ENCODE results near the gene SLCO2A1. TPM values are rescaled to one million over a fixed set of nuclear protein-coding genes. Genes with fewer than 3 reads are reported as not detected.

The SLCO2A1 gene
- total RNA-seq, 1 donor from 2014 or later: not detected

- no peak for DNase-seq (ENCODE audit: low read depth)
- Histone ChIP-seq H3K27me3 (ENCODE audit: control insufficient read depth, insufficient read depth, low read length) (peaks cover 12% of the 10 kb centered on the region), H3K36me3 (ENCODE audit: control insufficient read depth, insufficient read depth, low read length) (no peaks in the 10 kb centered on the region), H3K4me3 (ENCODE audit: low read depth, low read length) (peak overlapping the region; percentile 45)
- no peak for FAIRE-seq
- TF ChIP-seq CTCF (IDR thresholded peaks at IDR 0.05; ENCODE audit: insufficient read depth, low read length, severe bottlenecking): no peak
Measured at GRCh38 chr3:134029256-134029733, 430 bp downstream of the SLCO2A1 start.

- no peaks in the 10 kb centered on the region for H3K36me3 ChIP-seq (ENCODE audit: control insufficient read depth, insufficient read depth, low read length)
- no peak for DNase-seq (ENCODE audit: low read depth)
- FAIRE-seq: no peak
- no peak for TF ChIP-seq CTCF (IDR thresholded peaks at IDR 0.05; ENCODE audit: insufficient read depth, low read length, severe bottlenecking)
- H3K27me3 ChIP-seq (ENCODE audit: control insufficient read depth, insufficient read depth, low read length): peaks cover 12% of the 10 kb centered on the region
- H3K4me3 ChIP-seq (ENCODE audit: low read depth, low read length): no peak overlapping the region
Measured at GRCh38 chr3:134028486-134029255, 1.1 kb downstream of the SLCO2A1 start.

GRCh38 chr3:134027631-134028030 lies 2.1 kb downstream of the SLCO2A1 start:
- DNase-seq (ENCODE audit: low read depth): peak; percentile 60
- FAIRE-seq: no peak
- H3K27me3 ChIP-seq (ENCODE audit: control insufficient read depth, insufficient read depth, low read length): peaks cover 10% of the 10 kb centered on the region
- TF ChIP-seq CTCF (IDR thresholded peaks at IDR 0.05; ENCODE audit: insufficient read depth, low read length, severe bottlenecking): no peak
- H3K36me3 ChIP-seq (ENCODE audit: control insufficient read depth, insufficient read depth, low read length): no peaks in the 10 kb centered on the region
- no peak overlapping the region for H3K4me3 ChIP-seq (ENCODE audit: low read depth, low read length)

GRCh38 chr3:134020135-134020680 lies 9.5 kb downstream of the SLCO2A1 start:
- Histone ChIP-seq H3K36me3 (ENCODE audit: control insufficient read depth, insufficient read depth, low read length) (no peaks in the 10 kb centered on the region), H3K4me3 (ENCODE audit: low read depth, low read length) (no peak overlapping the region), H3K27me3 (ENCODE audit: control insufficient read depth, insufficient read depth, low read length) (no peaks in the 10 kb centered on the region)
- TF ChIP-seq CTCF (IDR thresholded peaks at IDR 0.05; ENCODE audit: insufficient read depth, low read length, severe bottlenecking): no peak
- no peak for DNase-seq (ENCODE audit: low read depth)
- FAIRE-seq: no peak

GRCh38 chr3:134018850-134019249 lies 10.9 kb downstream of the SLCO2A1 start:
- TF ChIP-seq CTCF (IDR thresholded peaks at IDR 0.05; ENCODE audit: insufficient read depth, low read length, severe bottlenecking): no peak
- no peaks in the 10 kb centered on the region for H3K36me3 ChIP-seq (ENCODE audit: control insufficient read depth, insufficient read depth, low read length)
- FAIRE-seq: no peak
- no peaks in the 10 kb centered on the region for H3K27me3 ChIP-seq (ENCODE audit: control insufficient read depth, insufficient read depth, low read length)
- H3K4me3 ChIP-seq (ENCODE audit: low read depth, low read length): no peak overlapping the region
- DNase-seq (ENCODE audit: low read depth): no peak
